A673 (cell line): ENCODE data around the gene ADGRG3. TPM values are rescaled to one million over a fixed set of nuclear protein-coding genes. Genes with fewer than 3 reads are reported as not detected.

Experiments used
- BruUV-seq: library from RNA; stranded (reverse); fragments of 400-500 nt; replicated peaks from 2 replicates; lab custom pipeline; 2021; lab: Mats Ljungman, UMichigan
- CTCF ChIA-PET: fragments of 300-600 bp; sonication (Branson Sonifier 250); formaldehyde crosslinking; loops from one replicate; lab custom pipeline; 2022; ENCODE audit warnings: antibody characterized with exemption; lab: Charles Lee
- POLR2A ChIA-PET: fragments of 300-600 bp; sonication (Branson Sonifier 250); formaldehyde crosslinking; loops from one replicate; lab custom pipeline; 2022; ENCODE audit warnings: antibody characterized with exemption; ENCODE audit not compliant: low non-redundant PET; lab: Charles Lee
- DNase-seq: peaks from one replicate; pipeline ENCODE4 v3.0.0-alpha.2; 2015; ENCODE audit warnings: low spot score
- H3K27ac ChIP-seq: fragments of 200-600 bp; sonication (generic); 2 replicates; pipeline ENCODE4 v1.5.1; 2016; ENCODE audit warnings: mixed run types, low read depth, mild to moderate bottlenecking, mixed read lengths, antibody characterized with exemption, low read length; ENCODE audit not compliant: poor library complexity, severe bottlenecking
- H3K27me3 ChIP-seq: fragments of 200-600 bp; sonication (generic); replicated peaks from 2 replicates; pipeline ENCODE4 v1.6.1; 2017; ENCODE audit warnings: mixed run types, low read depth, mild to moderate bottlenecking, mixed read lengths, antibody characterized with exemption, low read length; ENCODE audit not compliant: insufficient read depth, poor library complexity
- H3K36me3 ChIP-seq: fragments of 200-600 bp; sonication (generic); 2 replicates; pipeline ENCODE4 v1.6.1; 2016; ENCODE audit warnings: mixed run types, mild to moderate bottlenecking, mixed read lengths, antibody characterized with exemption, low read length; ENCODE audit not compliant: insufficient read depth, poor library complexity, severe bottlenecking
- H3K4me1 ChIP-seq: fragments of 200-600 bp; sonication (generic); 2 replicates; pipeline ENCODE4 v1.6.1; 2017; ENCODE audit warnings: mixed run types, mild to moderate bottlenecking, mixed read lengths, antibody characterized with exemption, low read length; ENCODE audit not compliant: insufficient read depth, poor library complexity, severe bottlenecking
- H3K4me3 ChIP-seq: fragments of 200-600 bp; sonication (generic); 2 replicates; pipeline ENCODE4 v1.5.1; 2016; ENCODE audit warnings: low read depth, mixed run types, mild to moderate bottlenecking, mixed read lengths, low read length; ENCODE audit not compliant: poor library complexity, severe bottlenecking
- H3K9me3 ChIP-seq: fragments of 200-600 bp; sonication (generic); 2 replicates; pipeline ENCODE4 v1.6.1; 2016; ENCODE audit warnings: mixed run types, low read depth, mild to moderate bottlenecking, mixed read lengths, antibody characterized with exemption, low read length; ENCODE audit not compliant: poor library complexity, severe bottlenecking
- CTCF ChIP-seq: fragments of 300-800, 200-600 bp; sonication (generic); conservative IDR thresholded peaks from 2 replicates; pipeline ENCODE4 v1.5.1; 2017; ENCODE audit warnings: low read depth, mild to moderate bottlenecking, antibody characterized with exemption, low read length, moderate library complexity, mixed read lengths
- EZH2 ChIP-seq: fragments of 200-600 bp; sonication (generic); IDR thresholded peaks from 2 replicates; pipeline ENCODE4 v1.6.1; 2017; ENCODE audit warnings: borderline replicate concordance, low read depth, mild to moderate bottlenecking, mixed read lengths, antibody characterized with exemption, low read length; ENCODE audit not compliant: poor library complexity, severe bottlenecking
- intact Hi-C: fragments of 100-400 bp; cut with micrococcal nuclease; formaldehyde crosslinking; loops from one replicate; pipeline ENCODE4 v1.10.0; 2022; ENCODE audit not compliant: unreplicated experiment
- total RNA-seq: library from RNA; stranded (reverse); gene quantifications from 2 replicates; pipeline ENCODE4 v1.2.3, GENCODE V29; 2021

Gene ADGRG3
- total RNA-seq, 1 experiment from 2014 or later, result not detected

DNA sequence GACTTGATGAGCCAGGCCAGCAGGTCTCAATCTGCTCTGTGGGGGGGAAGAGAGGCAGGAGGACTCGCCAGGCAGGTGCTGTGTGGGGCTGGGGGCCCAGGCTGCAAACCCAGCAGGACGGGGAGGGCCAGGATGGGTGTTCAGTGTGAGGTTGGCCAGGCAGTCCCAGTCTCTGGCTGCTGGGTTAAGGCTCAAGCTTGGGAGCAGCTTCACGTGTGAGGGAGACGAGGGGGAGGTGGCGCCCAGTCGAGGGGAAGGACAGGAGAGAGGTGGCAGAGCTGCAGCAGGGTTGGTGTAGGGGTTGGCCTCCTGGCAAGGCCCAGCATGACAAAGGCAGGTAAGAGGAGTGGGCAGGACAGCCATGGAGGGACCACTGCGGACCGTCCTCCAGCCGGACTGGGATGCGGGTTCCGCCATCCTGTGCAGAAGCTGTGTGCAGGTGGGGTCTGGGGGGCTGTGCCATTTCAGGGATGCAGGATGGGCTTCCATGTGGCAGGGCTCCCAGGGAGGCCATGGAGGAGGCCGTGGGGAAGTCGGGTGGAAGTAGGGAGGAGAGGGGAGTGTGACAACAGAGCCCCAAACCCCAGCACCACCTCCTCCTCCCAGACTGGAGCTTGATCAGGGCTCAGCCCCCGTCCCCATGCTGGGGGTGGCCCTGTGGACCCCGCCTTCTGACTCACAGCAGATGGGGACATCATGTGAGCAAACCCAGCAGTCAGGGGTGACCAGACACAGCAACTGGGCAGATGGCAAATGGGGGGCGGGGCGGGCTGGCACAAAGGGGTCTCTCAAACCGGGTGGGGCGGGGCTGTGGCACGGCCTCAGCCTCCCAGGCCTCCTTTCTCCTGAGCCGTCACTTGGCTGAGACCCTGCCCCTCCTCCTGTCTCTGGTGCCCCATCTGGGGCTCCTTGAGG is 36.9 kb upstream of the ADGRG3 start:
- Histone ChIP-seq H3K27ac (no peak overlapping the region), H3K36me3 (no peaks in the 10 kb centered on the region), H3K9me3 (no peaks in the 10 kb centered on the region), H3K4me1 (peaks cover 8% of the 10 kb centered on the region), H3K4me3 (no peak overlapping the region), H3K27me3 (no peaks in the 10 kb centered on the region)
- DNase-seq, result no peak
- CTCF ChIA-PET, result no interaction called here
- POLR2A ChIA-PET, result interaction anchor here (0.7 kb wide), 1 partner anchor 56 kb away, joined by 3 read pairs; no protein-coding TSS in a partner anchor
- no peak for TF ChIP-seq CTCF
- no peak for TF ChIP-seq EZH2
- intact Hi-C loops, result no loop called here
- no TSS peak for BruUV-seq

GRCh38 chr16:57632568-57632967 is 35.5 kb upstream of the ADGRG3 start:
- BruUV-seq, result no TSS peak
- ChIA-PET CTCF (no interaction called here), POLR2A (no interaction called here)
- Histone ChIP-seq H3K27ac (no peak overlapping the region), H3K4me3 (no peak overlapping the region), H3K9me3 (no peaks in the 10 kb centered on the region), H3K36me3 (no peaks in the 10 kb centered on the region), H3K4me1 (peaks cover 8% of the 10 kb centered on the region), H3K27me3 (no peaks in the 10 kb centered on the region)
- TF ChIP-seq CTCF (no peak), EZH2 (no peak)
- DNase-seq, result no peak
- intact Hi-C loops, result no loop called here

DNA sequence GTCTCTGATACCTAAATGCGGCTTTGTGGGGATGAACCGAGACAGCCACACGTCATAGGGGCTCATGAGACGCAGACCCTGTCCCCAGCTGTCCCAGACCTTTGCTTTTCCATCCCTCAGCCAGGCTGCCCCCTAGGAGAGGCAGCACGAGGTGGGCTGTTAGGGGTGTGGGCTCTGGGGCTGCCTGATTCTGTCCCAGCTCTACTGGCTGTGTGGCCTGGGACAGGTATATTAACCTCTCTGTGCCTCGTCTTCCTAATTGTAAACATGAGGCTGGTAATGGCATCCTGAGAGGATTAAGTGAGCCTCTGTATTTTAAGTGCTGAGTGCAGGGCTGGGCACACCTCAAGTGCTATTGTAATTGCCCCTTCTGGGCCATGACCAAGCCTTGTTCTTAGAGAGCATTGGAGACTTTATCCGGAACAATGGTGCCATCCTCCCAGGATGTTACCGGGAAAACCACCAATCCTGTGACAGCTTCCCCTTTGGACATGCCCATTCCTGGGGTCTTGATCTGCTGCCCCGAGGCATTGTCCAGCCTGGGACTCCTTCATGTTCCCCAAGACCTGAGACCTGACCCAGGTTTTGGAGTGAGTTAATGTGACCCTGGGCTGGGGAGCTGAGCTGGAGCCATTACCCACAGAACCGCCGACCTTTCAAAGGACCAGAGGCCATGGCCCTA is 34.6 kb upstream of the ADGRG3 start:
- Histone ChIP-seq H3K4me3 (no peak overlapping the region), H3K27me3 (no peaks in the 10 kb centered on the region), H3K4me1 (peaks cover 2% of the 10 kb centered on the region), H3K36me3 (no peaks in the 10 kb centered on the region), H3K27ac (no peak overlapping the region), H3K9me3 (no peaks in the 10 kb centered on the region)
- POLR2A ChIA-PET, result no interaction called here
- CTCF ChIA-PET, result no interaction called here
- intact Hi-C loops, result no loop called here
- TF ChIP-seq EZH2, result no peak
- no peak for DNase-seq
- no TSS peak for BruUV-seq
